Left ventricle myocardium inferior (tissue), 1 donor: Measurements from ENCODE around the gene STOML1. TPM values are rescaled to one million over a fixed set of nuclear protein-coding genes. Genes with fewer than 3 reads are reported as not detected.

Source experiments
- DNase-seq: peaks from one replicate; pipeline ENCODE4 v3.0.0-alpha.2; 2020
- H3K27ac ChIP-seq: fragments of 200-600 bp; replicated peaks from 2 replicates; pipeline ENCODE4 v1.8.0; 2021
- H3K27me3 ChIP-seq: fragments of 200-600 bp; 2 replicates; pipeline ENCODE4 v1.8.0; 2021; ENCODE audit warnings: low read depth
- H3K36me3 ChIP-seq: fragments of 200-600 bp; 2 replicates; pipeline ENCODE4 v1.8.0; 2021
- H3K4me1 ChIP-seq: fragments of 200-600 bp; 2 replicates; pipeline ENCODE4 v1.8.0; 2021
- H3K4me3 ChIP-seq: fragments of 200-600 bp; 2 replicates; pipeline ENCODE4 v1.8.0; 2021; ENCODE audit warnings: mild to moderate bottlenecking, moderate library complexity
- H3K9me3 ChIP-seq: fragments of 200-600 bp; replicated peaks from 2 replicates; pipeline ENCODE4 v1.8.0; 2021
- CTCF ChIP-seq: fragments of 200-600 bp; IDR thresholded peaks from 2 replicates; pipeline ENCODE4 v1.8.0; 2021; ENCODE audit warnings: antibody characterized with exemption, mild to moderate bottlenecking, borderline replicate concordance
- intact Hi-C: fragments of 100-400 bp; cut with micrococcal nuclease; formaldehyde crosslinking; loops from one replicate; pipeline ENCODE4 v1.11.0; 2022
- total RNA-seq: library from RNA; stranded (reverse); fragmentation: NEBNext Ultra II Directional; extraction: Animal tissue kit (Norgen Biotek cat#: 25700); gene quantifications from one replicate; pipeline ENCODE4 v1.2.1, GENCODE V29; 2021
- donor health status: DM: no; HTN: yes; CAD: no; lungs with severe emphysema.

Gene STOML1
- total RNA-seq, 1 donor from 2014 or later, result 26.1 TPM

GRCh38 chr15:73957785-73958184 lies 34.3 kb downstream of the STOML1 start:
- DNase-seq, result no peak
- TF ChIP-seq CTCF, result no peak
- H3K27me3 ChIP-seq, result no peaks in the 10 kb centered on the region
- intact Hi-C loops, result no loop called here
- no peaks in the 10 kb centered on the region for H3K36me3 ChIP-seq
- no peak overlapping the region for H3K27ac ChIP-seq
- H3K4me3 ChIP-seq, result no peak overlapping the region
- H3K9me3 ChIP-seq, result no peaks in the 10 kb centered on the region
- peaks cover 30% of the 10 kb centered on the region for H3K4me1 ChIP-seq

GRCh38 chr15:73957276-73957675 lies 34.8 kb downstream of the STOML1 start:
- no peaks in the 10 kb centered on the region for H3K9me3 ChIP-seq
- intact Hi-C loops, result no loop called here
- no peak for DNase-seq
- no peak for TF ChIP-seq CTCF
- no peak overlapping the region for H3K27ac ChIP-seq
- H3K4me1 ChIP-seq, result peaks cover 35% of the 10 kb centered on the region
- no peak overlapping the region for H3K4me3 ChIP-seq
- no peaks in the 10 kb centered on the region for H3K36me3 ChIP-seq
- no peaks in the 10 kb centered on the region for H3K27me3 ChIP-seq

- peaks cover 40% of the 10 kb centered on the region for H3K4me1 ChIP-seq
- no peaks in the 10 kb centered on the region for H3K36me3 ChIP-seq
- no peak for DNase-seq
- no peak overlapping the region for H3K4me3 ChIP-seq
- no peak for TF ChIP-seq CTCF
- H3K27me3 ChIP-seq, result no peaks in the 10 kb centered on the region
- peak overlapping the region; percentile 31 for H3K27ac ChIP-seq
- H3K9me3 ChIP-seq, result no peaks in the 10 kb centered on the region
- intact Hi-C loops, result no loop called here
Observed at GRCh38 chr15:73956743-73957135, 35.4 kb downstream of the STOML1 start.

- intact Hi-C loops, result no loop called here
- peaks cover 46% of the 10 kb centered on the region for H3K4me1 ChIP-seq
- no peaks in the 10 kb centered on the region for H3K9me3 ChIP-seq
- TF ChIP-seq CTCF, result no peak
- DNase-seq, result no peak
- peak overlapping the region; percentile 31 for H3K27ac ChIP-seq
- H3K27me3 ChIP-seq, result no peaks in the 10 kb centered on the region
- H3K4me3 ChIP-seq, result no peak overlapping the region
- H3K36me3 ChIP-seq, result no peaks in the 10 kb centered on the region
Observed at GRCh38 chr15:73955861-73956742, 36.0 kb downstream of the STOML1 start.

GRCh38 chr15:73955326-73955725 lies 36.8 kb downstream of the STOML1 start:
- no peak for TF ChIP-seq CTCF
- Histone ChIP-seq H3K27me3 (no peaks in the 10 kb centered on the region), H3K4me3 (no peak overlapping the region), H3K27ac (no peak overlapping the region), H3K9me3 (no peaks in the 10 kb centered on the region), H3K36me3 (no peaks in the 10 kb centered on the region), H3K4me1 (peaks cover 54% of the 10 kb centered on the region)
- intact Hi-C loops, result no loop called here
- no peak for DNase-seq
